Activated CD4-positive, alpha-beta T cell treated with anti-CD3 and anti-CD28 coated beads for 36 hours (primary cell): ENCODE results near the gene TPSD1. TPM values are rescaled to one million over a fixed set of nuclear protein-coding genes. Genes with fewer than 3 reads are reported as not detected.
"Not testable (repeated sequence)": the region's sequence is repeated elsewhere in the genome, so short reads cannot be mapped to it uniquely, and the experiment has no call there.

Experiments used
- ATAC-seq: fragments of 200-7000 bp; cut with Tn5 transposase; one replicate; pipeline ENCODE4 v1.10.0; 2021; ENCODE audit warnings: mild to moderate bottlenecking, moderate library complexity
- CTCF ChIA-PET: fragments of 350-600 bp; sonication (Branson Sonifier 250); formaldehyde crosslinking; loops from one replicate; lab custom pipeline; 2021; ENCODE audit warnings: antibody characterized with exemption; lab: Charles Lee
- POLR2A ChIA-PET: fragments of 350-600 bp; sonication (Branson Sonifier 250); formaldehyde crosslinking; loops from one replicate; lab custom pipeline; 2021; ENCODE audit warnings: antibody characterized with exemption, inconsistent platforms; lab: Charles Lee
- DNase-seq: peaks from one replicate; pipeline ENCODE4 v3.0.0-alpha.2; 2020
- H3K27ac Mint-ChIP-seq: one replicate; pipeline ENCODE4 v1.8.0; 2021; ENCODE audit warnings: mixed read lengths
- H3K27me3 Mint-ChIP-seq: one replicate; pipeline ENCODE4 v1.8.0; 2021; ENCODE audit warnings: mixed read lengths
- H3K36me3 Mint-ChIP-seq: one replicate; pipeline ENCODE4 v1.8.0; 2021; ENCODE audit warnings: low read depth, mixed read lengths
- H3K4me1 Mint-ChIP-seq: one replicate; pipeline ENCODE4 v1.8.0; 2021; ENCODE audit warnings: mixed read lengths
- H3K4me3 Mint-ChIP-seq: one replicate; pipeline ENCODE4 v1.8.0; 2021; ENCODE audit warnings: mild to moderate bottlenecking, moderate library complexity, mixed read lengths
- H3K9me3 Mint-ChIP-seq: one replicate; pipeline ENCODE4 v1.8.0; 2021; ENCODE audit warnings: low read depth, mixed read lengths
- intact Hi-C, 2 experiments: fragments of 100-400 bp; cut with DNase I in 1 of 2; cut with micrococcal nuclease in 1 of 2; formaldehyde crosslinking; loops; one replicate each; pipeline versions ENCODE4 v1.14.2 to v1.15.1; 2022 to 2024; cut with DNase I, micrococcal nuclease
- total RNA-seq, 2 experiments: library from RNA; stranded (reverse); gene quantifications; one replicate each; pipeline ENCODE4 v1.2.3, GENCODE V29; 2021

The TPSD1 gene
- total RNA-seq, 2 experiments from 2014 or later: not detected

DNA sequence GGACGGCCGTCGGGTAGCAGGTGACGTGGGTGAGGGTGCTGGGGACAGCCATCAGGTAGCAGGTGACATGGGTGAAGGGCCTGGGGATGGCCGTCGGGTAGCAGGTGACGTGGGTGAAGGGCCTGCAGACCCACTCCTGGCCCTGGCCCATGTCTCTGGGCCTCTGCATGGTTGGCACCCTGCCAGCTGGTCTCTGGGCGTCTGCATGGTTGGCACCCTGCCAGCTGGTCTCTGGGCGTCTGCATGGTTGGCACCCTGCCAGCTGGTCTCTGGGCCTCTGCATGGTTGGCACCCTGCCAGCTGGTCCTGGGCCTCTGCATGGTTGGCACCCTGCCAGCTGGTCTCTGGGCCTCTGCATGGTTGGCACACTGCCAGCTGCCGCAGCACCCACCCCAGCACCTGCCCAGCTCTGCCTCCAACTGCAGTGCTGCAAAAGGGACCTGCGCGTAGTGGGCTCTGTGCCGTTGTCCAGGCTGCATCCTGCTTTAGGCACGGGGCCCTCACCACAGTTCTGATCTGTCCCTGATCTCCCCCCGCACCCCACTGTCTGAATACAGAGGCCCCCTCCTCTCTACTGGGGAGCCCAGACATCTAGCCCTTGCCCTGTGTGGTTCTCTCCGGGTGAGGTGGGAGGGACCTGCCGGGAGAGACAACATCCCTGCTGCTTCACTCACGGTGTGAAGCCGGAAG is 16.0 kb downstream of the TPSD1 start:
- CTCF ChIA-PET, intact Hi-C loops, H3K4me3 Mint-ChIP-seq, POLR2A ChIA-PET, ATAC-seq, H3K27me3 Mint-ChIP-seq, H3K4me1 Mint-ChIP-seq, H3K9me3 Mint-ChIP-seq, H3K36me3 Mint-ChIP-seq, H3K27ac Mint-ChIP-seq: not testable (repeated sequence)
- peak; percentile 21 for DNase-seq

GRCh38 chr16:1272453-1273198 is 16.8 kb downstream of the TPSD1 start:
- peaks cover 11% of the 10 kb centered on the region for H3K27me3 Mint-ChIP-seq
- ATAC-seq (no peak), DNase-seq (no peak)
- CTCF ChIA-PET: no interaction called here
- intact Hi-C loops: no loop called here
- no peaks in the 10 kb centered on the region for H3K9me3 Mint-ChIP-seq
- no peak overlapping the region for H3K27ac Mint-ChIP-seq
- H3K36me3 Mint-ChIP-seq: no peaks in the 10 kb centered on the region
- no peak overlapping the region for H3K4me3 Mint-ChIP-seq
- POLR2A ChIA-PET: no interaction called here
- H3K4me1 Mint-ChIP-seq: peaks cover 2% of the 10 kb centered on the region

GRCh38 chr16:1273816-1274215 is 17.9 kb downstream of the TPSD1 start:
- DNase-seq (no peak), ATAC-seq (no peak)
- no peaks in the 10 kb centered on the region for H3K9me3 Mint-ChIP-seq
- H3K27ac Mint-ChIP-seq: no peak overlapping the region
- H3K4me3 Mint-ChIP-seq: no peak overlapping the region
- peaks cover 13% of the 10 kb centered on the region for H3K27me3 Mint-ChIP-seq
- ChIA-PET POLR2A (no interaction called here), CTCF (interaction anchor here (0.8 kb wide), 1 partner anchor 268 kb away, joined by 3 read pairs; no protein-coding TSS in a partner anchor)
- intact Hi-C loops: no loop called here
- no peaks in the 10 kb centered on the region for H3K36me3 Mint-ChIP-seq
- peaks cover 2% of the 10 kb centered on the region for H3K4me1 Mint-ChIP-seq

- intact Hi-C loops: no loop called here
- ATAC-seq: no peak
- Mint-ChIP-seq H3K4me3 (no peak overlapping the region), H3K27me3 (peaks cover 13% of the 10 kb centered on the region), H3K9me3 (no peaks in the 10 kb centered on the region), H3K27ac (no peak overlapping the region), H3K4me1 (peaks cover 2% of the 10 kb centered on the region), H3K36me3 (no peaks in the 10 kb centered on the region)
- ChIA-PET POLR2A (no interaction called here), CTCF (no interaction called here)
- DNase-seq: no peak
These were observed 18.9 kb downstream of the TPSD1 start for GRCh38 chr16:1274767-1275166.

DNA sequence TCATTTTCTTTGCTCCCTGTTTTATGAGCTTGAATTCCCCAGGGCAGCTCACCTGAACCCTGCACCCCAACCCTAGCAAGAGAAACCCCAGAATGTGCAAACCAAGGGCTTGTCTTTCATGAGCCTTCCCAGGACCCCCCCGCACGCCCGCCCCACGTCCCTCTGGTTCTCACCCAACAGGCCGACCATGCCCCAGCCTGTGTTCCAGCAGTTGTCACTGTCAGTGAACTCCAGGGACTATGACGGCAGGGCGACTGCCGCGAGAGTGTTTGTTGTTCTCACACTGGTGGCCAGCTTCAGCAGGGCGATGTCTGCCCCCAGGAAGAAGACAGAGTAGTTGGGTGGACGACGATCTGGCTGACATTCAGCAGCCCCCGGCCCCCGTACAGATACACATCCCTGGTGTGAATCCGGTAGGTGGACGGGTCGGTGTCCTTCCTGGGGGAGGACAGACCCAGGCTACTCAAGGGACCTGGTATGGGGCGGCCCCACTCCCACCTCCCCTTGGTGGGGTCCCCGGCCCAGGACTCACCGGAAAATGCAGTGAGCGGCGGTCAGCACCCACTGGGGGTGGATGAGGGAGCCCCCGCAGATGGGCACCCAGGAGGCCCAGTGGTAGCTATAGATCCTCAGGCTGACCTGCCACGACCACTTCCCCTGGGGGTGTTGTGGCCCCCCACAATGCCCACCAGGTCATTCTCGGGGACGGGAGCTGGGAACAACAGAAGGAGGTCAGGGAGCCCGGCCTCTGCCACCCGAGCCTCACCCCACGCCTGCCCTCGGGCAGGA is 20.1 kb downstream of the TPSD1 start:
- Mint-ChIP-seq H3K27ac (no peak overlapping the region), H3K36me3 (no peaks in the 10 kb centered on the region), H3K27me3 (peaks cover 13% of the 10 kb centered on the region), H3K9me3 (no peaks in the 10 kb centered on the region), H3K4me3 (no peak overlapping the region), H3K4me1 (peaks cover 2% of the 10 kb centered on the region)
- no peak for DNase-seq
- ChIA-PET POLR2A (no interaction called here), CTCF (no interaction called here)
- intact Hi-C loops: no loop called here
- no peak for ATAC-seq

GRCh38 chr16:1276580-1276878 is 20.7 kb downstream of the TPSD1 start:
- peaks cover 2% of the 10 kb centered on the region for H3K4me1 Mint-ChIP-seq
- no peak overlapping the region for H3K4me3 Mint-ChIP-seq
- H3K27ac Mint-ChIP-seq: no peak overlapping the region
- no peaks in the 10 kb centered on the region for H3K36me3 Mint-ChIP-seq
- CTCF ChIA-PET: no interaction called here
- ATAC-seq (no peak), DNase-seq (no peak)
- intact Hi-C loops: no loop called here
- no peaks in the 10 kb centered on the region for H3K9me3 Mint-ChIP-seq
- POLR2A ChIA-PET: no interaction called here
- H3K27me3 Mint-ChIP-seq: peaks cover 13% of the 10 kb centered on the region

DNA sequence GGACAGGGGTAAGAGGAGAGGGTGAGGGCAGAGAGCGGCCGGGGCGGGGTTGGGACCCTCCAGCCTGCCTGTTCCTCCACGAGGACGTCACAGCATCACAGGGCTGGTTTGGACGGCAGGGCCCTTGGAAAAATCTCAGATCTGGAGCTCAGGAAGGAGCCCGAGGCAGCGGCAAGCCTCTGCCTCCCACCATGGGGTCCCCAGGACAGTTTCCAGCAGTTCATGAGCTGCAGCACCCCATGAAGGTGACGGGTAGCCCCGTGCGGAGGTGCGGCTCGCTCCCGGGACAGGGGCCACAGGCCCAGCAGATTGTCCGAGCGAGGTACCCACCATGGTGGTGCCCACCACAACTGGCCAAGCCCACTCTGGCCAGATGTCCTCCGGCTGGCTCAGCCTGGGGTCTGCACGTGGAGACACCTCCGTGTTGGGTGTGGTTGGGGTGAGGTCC is 21.3 kb downstream of the TPSD1 start:
- DNase-seq (no peak), ATAC-seq (no peak)
- intact Hi-C loops: no loop called here
- Mint-ChIP-seq H3K4me3 (no peak overlapping the region), H3K4me1 (peaks cover under 1% of the 10 kb centered on the region), H3K27me3 (peaks cover 13% of the 10 kb centered on the region), H3K36me3 (no peaks in the 10 kb centered on the region), H3K9me3 (no peaks in the 10 kb centered on the region), H3K27ac (no peak overlapping the region)
- CTCF ChIA-PET: no interaction called here
- POLR2A ChIA-PET: no interaction called here

DNA sequence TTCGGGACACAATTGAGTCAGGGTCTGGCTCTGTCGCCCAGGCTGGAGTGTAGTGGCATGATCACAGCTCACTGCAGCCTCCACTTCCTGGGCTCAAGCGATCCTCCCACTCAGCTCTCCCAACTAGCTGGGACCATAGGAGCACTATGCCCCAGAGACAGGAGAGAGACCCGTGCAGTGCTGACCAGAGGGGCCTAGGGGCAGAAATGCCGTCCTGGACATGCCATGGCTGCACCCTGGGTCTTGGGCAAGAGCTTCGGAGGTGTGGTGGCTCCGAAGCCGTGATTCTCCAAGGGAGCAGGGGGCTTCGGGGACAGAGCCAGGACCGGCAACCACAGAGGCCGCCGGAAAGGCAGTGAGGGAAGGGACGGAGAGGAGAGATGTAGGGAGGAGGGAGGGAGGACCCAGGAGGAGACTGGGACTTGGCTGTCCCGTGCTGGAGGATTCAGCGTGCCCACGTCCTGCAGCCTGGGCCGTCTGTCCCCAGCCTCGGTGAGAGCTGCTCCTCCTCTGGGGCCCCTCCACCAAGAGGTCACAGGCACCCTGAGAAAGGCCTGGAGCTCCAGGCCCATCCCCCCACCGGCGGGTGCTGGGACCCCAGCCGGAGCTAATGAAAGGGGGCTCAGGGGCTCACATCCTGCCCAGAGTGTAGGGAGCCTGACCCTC is 21.9 kb downstream of the TPSD1 start:
- ATAC-seq: no peak
- CTCF ChIA-PET: no interaction called here
- Mint-ChIP-seq H3K36me3 (no peaks in the 10 kb centered on the region), H3K4me3 (no peak overlapping the region), H3K27me3 (peaks cover 13% of the 10 kb centered on the region), H3K27ac (no peak overlapping the region), H3K9me3 (no peaks in the 10 kb centered on the region), H3K4me1 (no peaks in the 10 kb centered on the region)
- intact Hi-C loops: no loop called here
- POLR2A ChIA-PET: no interaction called here
- DNase-seq: no peak

GRCh38 chr16:1278477-1278876 is 22.6 kb downstream of the TPSD1 start:
- intact Hi-C loops: no loop called here
- ChIA-PET POLR2A (no interaction called here), CTCF (no interaction called here)
- peaks cover 10% of the 10 kb centered on the region for H3K27me3 Mint-ChIP-seq
- no peak overlapping the region for H3K4me3 Mint-ChIP-seq
- DNase-seq (no peak), ATAC-seq (no peak)
- no peaks in the 10 kb centered on the region for H3K36me3 Mint-ChIP-seq
- no peaks in the 10 kb centered on the region for H3K4me1 Mint-ChIP-seq
- H3K9me3 Mint-ChIP-seq: no peaks in the 10 kb centered on the region
- no peak overlapping the region for H3K27ac Mint-ChIP-seq

DNA sequence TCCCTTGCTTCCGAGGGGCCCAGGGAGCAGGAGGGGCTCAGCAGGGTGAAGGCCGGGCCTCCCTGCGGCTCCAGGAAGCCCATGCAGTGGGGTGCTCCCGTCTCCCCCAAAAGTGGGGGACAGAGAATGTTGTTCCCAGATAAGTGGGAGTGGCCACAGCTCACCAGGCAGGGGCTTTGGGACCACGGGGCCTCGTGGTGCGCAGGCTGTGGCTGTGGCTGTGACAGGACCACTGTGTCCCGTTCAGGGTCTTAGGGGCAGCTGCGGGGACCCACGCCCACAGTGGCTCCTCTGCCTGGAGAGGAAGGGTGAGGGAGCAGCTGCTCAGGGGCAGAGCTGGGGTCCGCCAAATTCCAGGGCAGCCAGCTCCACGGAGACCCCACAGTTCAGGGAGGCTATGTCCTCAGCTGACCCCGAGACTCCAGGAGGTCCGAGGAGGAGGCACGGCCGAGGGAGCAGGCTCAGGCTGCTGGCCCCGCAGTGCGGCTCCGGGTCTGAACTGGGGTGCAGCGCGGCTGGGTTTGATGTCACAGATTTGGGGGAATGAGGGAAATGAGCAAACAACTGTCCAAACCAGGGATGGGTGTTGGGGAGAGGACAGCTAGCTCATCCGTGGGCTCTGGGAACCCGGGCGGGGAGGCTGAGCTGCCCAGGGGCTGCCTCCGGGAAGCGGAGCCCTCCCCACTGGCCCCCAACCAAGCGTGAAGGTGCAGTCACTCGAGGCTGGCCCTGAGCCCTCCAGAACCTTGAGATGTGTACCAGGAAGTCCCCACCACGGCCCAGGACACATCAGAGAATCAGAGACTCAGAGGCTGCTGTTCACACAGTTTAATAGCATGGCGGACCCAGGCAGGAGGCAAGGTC is 23.4 kb downstream of the TPSD1 start:
- ChIA-PET POLR2A (no interaction called here), CTCF (interaction anchor here (0.6 kb wide), 1 partner anchor 225 kb away, joined by 3 read pairs; no protein-coding TSS in a partner anchor)
- H3K36me3 Mint-ChIP-seq: no peaks in the 10 kb centered on the region
- no peak overlapping the region for H3K4me3 Mint-ChIP-seq
- no peak overlapping the region for H3K27ac Mint-ChIP-seq
- no peak for ATAC-seq
- H3K4me1 Mint-ChIP-seq: no peaks in the 10 kb centered on the region
- H3K27me3 Mint-ChIP-seq: peaks cover 11% of the 10 kb centered on the region
- no peak for DNase-seq
- no peaks in the 10 kb centered on the region for H3K9me3 Mint-ChIP-seq
- intact Hi-C loops: no loop called here
